ENCODE measurements around the gene CALN1. TPM values are rescaled to one million over a fixed set of nuclear protein-coding genes. Genes with fewer than 3 reads are reported as not detected.

The CALN1 gene
- total RNA-seq, 1 donor from 2014 or later, result not detected

DNA sequence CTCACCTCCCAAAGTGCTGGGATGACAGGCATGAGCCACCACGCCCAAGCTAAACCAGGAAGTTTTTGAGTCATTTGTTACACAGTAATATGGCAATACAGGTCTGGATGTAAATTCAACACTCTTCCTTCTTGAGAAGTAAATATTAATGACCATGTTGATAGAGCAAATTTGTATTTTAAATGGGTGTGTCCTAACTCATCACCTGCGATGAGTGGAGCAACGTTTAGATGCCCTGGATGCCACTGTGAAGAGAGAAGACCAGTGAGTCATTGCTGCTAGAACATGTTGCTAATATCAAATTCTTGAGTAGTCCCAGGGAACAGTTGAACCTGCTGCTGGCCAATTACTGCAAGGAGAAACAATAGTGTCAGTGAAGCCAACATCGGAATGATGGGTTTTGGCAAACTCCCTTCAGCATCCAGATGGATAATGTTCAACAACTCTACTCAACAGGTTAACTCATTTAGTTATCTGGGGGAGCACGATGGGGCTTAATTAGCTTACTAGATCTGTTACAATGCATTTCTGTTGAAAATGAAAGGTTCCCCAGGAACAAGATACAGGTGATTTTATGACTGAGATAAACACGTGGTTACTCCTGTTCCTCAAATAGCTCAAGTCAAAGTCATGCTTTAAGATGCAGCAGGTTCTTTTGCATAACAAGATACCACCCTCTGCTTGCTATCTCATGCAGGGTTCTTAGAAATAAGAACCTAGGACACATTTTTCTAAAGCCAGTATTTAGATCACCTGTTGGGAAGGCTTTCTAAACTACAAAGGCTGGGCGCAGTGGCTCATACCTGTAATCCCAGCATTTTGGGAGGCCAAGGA, 146.8 kb downstream of the CALN1 start:
- DNase-seq (ENCODE audit: low read depth), result no peak
- H3K4me3 ChIP-seq (ENCODE audit: low read depth, low read length), result no peak overlapping the region
- TF ChIP-seq, protein P1, sequence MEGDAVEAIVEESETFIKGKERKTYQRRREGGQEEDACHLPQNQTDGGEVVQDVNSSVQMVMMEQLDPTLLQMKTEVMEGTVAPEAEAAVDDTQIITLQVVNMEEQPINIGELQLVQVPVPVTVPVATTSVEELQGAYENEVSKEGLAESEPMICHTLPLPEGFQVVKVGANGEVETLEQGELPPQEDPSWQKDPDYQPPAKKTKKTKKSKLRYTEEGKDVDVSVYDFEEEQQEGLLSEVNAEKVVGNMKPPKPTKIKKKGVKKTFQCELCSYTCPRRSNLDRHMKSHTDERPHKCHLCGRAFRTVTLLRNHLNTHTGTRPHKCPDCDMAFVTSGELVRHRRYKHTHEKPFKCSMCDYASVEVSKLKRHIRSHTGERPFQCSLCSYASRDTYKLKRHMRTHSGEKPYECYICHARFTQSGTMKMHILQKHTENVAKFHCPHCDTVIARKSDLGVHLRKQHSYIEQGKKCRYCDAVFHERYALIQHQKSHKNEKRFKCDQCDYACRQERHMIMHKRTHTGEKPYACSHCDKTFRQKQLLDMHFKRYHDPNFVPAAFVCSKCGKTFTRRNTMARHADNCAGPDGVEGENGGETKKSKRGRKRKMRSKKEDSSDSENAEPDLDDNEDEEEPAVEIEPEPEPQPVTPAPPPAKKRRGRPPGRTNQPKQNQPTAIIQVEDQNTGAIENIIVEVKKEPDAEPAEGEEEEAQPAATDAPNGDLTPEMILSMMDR (conservative IDR thresholded peaks at IDR 0.05; ENCODE audit: low read depth, low read length), result no peak

DNA sequence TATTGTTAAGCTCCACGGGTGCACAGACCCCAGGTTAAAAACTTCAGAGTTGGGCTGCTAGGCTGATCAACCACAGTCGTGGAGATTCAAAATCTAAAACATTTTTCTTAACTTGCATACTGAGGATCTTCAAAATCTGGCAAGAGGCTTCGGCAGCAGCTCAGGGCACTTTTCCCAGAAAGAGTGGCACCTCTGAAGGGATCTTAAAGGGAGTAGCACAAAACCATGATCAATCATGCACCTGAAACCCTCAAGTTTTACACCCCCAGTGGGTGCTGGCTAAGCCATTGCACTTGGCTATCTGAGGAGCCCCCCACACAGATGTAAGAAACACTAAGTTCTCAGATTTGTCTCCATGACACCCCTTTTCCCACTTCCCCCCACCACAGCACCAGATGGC, 151.7 kb downstream of the CALN1 start:
- no peak for DNase-seq (ENCODE audit: low read depth)
- H3K4me3 ChIP-seq (ENCODE audit: low read depth, low read length), result no peak overlapping the region
- TF ChIP-seq, protein P1 (conservative IDR thresholded peaks at IDR 0.05; ENCODE audit: low read depth, low read length), result no peak

DNA sequence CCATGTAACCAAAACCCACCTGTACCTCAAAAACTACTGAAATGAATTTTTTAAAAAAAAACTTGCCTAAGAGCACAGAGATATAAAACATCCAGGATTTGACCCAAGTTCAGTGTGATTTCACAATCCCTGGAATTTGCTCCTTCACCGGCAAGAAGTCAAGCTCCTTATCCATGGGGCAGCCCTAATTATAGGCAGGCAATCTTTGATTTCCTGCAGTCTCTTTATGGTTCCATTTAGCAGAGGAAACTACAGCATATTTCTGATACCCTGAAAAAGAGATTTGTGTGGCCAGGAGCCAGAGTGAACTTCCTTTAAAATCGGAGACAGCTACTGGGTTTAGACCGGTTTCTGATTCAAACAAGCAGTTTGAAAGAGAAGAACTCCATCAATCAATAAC, 154.1 kb downstream of the CALN1 start:
- TF ChIP-seq, protein P1 (conservative IDR thresholded peaks at IDR 0.05; ENCODE audit: low read depth, low read length), result no peak
- no peak overlapping the region for H3K4me3 ChIP-seq (ENCODE audit: low read depth, low read length)
- DNase-seq (ENCODE audit: low read depth), result no peak

DNA sequence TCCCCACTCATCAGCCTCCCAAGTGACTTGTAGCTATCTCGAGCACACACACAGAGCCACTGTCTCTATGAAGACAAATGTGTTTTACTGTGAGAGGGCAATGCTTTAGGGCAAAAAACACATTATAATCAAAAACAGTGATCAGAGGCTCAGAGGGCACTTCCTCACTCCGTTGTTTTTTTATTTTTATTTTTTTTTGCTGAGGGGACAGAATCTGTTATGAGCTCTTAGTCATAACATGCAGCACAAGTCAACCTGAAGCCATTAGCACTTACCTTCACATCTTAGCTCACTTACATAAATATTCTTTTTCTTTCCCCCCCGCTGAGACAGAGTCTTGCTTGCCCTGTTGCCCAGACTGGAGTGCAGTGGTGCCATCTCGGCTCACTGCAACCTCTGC, 157.7 kb downstream of the CALN1 start:
- no peak for DNase-seq (ENCODE audit: low read depth)
- H3K4me3 ChIP-seq (ENCODE audit: low read depth, low read length), result no peak overlapping the region
- TF ChIP-seq, protein P1 (conservative IDR thresholded peaks at IDR 0.05; ENCODE audit: low read depth, low read length), result no peak

DNA sequence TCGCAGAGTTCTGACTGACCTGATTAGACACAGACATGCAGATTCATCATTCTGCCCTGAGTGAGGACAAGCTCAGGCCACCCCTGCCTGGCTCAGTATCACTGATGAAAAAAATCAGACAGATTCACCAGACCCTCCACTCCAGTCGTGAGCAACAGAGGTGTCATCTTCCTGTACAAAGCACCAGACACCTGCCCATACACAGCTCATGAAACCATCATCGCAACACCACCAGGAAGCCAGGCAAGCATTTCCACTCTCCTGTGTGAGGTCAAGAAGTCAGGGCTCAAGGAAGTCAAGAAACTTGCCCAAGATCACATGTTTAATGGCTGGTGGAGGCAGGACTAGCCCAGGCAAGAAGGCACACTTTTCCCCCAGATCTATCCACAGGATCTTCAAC, 163.0 kb downstream of the CALN1 start:
- TF ChIP-seq, protein P1 (conservative IDR thresholded peaks at IDR 0.05; ENCODE audit: low read depth, low read length), result no peak
- no peak overlapping the region for H3K4me3 ChIP-seq (ENCODE audit: low read depth, low read length)
- no peak for DNase-seq (ENCODE audit: low read depth)

DNA sequence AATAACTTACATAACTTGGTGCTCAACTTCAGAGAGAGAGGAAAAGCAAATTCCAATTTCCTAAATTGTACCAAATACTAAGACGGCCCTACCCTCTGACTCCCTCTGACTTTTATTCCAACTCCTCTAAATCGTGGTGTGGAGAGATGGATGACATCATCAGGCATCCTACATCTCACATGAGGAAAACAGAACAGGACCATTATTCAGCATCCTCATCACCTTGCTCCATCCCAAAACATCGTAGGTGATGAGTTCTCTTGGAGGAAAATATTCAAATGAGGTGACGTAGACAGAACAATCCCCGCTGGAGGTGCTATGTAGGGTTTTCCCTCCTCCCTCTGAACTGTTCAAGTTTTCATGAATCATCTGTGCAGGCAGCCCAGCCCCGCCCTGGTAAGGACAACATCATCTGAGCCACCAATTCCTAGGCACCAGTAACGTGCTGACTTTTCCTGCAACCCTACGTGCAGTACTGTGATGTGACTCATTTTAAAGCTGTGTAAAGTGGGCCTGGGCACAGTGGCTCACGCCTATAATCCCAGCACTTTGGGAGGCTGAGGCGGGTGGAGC, 167.2 kb downstream of the CALN1 start:
- H3K4me3 ChIP-seq (ENCODE audit: low read depth, low read length), result no peak overlapping the region
- TF ChIP-seq, protein P1 (conservative IDR thresholded peaks at IDR 0.05; ENCODE audit: low read depth, low read length), result no peak
- DNase-seq (ENCODE audit: low read depth), result no peak

Data from epithelial cell of proximal tubule (primary cell).